HAP-1 (cell line): ENCODE data around the gene ZNF503.

Source experiments
- DNase-seq, 2 experiments: peaks; one replicate each; pipeline ENCODE4 v3.0.0-alpha.2; 2016 to 2020; ENCODE audit warnings: low spot score in 2 of 2
- H3K27me3 ChIP-seq: fragments of 250-450 bp; sonication (Bioruptor Pico); 2 replicates; pipeline ENCODE4 v1.5.1; 2020; ENCODE audit warnings: low read depth, mild to moderate bottlenecking, moderate library complexity
- H3K36me3 ChIP-seq: fragments of 250-450 bp; sonication (Bioruptor Pico); replicated peaks from 2 replicates; pipeline ENCODE4 v1.5.1; 2020; ENCODE audit warnings: mild to moderate bottlenecking
- H3K4me1 ChIP-seq: fragments of 250-450 bp; sonication (Bioruptor Pico); 2 replicates; pipeline ENCODE4 v1.5.1; 2020; ENCODE audit warnings: mild to moderate bottlenecking
- H3K4me3 ChIP-seq: fragments of 250-450 bp; sonication (Bioruptor Pico); 2 replicates; pipeline ENCODE4 v1.5.1; 2020; ENCODE audit warnings: mild to moderate bottlenecking, moderate library complexity
- H3K9me3 ChIP-seq: fragments of 250-450 bp; sonication (Bioruptor Pico); 2 replicates; pipeline ENCODE4 v1.5.1; 2020; ENCODE audit warnings: mild to moderate bottlenecking, moderate library complexity
- in situ Hi-C: fragments of 300-500 bp; cut with MboI; formaldehyde crosslinking; loops from 3 replicates; pipeline ENCODE4 v1.14.3; 2020; ENCODE audit warnings: low sequenced_read_pairs, inconsistent platforms, mixed read lengths

Gene ZNF503

DNA sequence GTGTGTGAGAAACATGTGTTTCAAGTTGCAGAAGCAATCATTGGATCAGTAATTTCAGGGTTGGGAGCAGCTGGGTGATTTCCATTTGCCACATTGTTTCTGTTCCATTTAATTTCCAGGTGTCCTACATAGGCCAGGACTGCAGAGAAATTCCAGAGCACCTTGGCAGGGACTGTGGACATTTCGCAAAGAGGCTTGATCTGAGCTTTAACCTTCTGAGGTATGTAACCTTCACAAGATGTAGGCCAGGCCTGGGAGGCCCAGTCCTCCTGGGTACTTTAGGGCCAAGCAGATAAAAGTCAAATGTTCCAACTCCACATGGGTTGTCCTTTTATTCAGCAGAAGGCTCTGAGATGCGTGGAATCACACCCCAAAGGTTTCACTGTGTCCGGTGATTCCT lies 36.7 kb upstream of the ZNF503 start:
- in situ Hi-C loops = no loop called here
- Histone ChIP-seq H3K27me3 (no peaks in the 10 kb centered on the region; the same call in 1 of the 2 replicates), H3K36me3 (no peaks in the 10 kb centered on the region), H3K4me1 (no peaks in the 10 kb centered on the region), H3K9me3 (peaks cover 2% of the 10 kb centered on the region; the same call in 1 of the 2 replicates), H3K4me3 (no peak overlapping the region)
- no peak for DNase-seq

DNA sequence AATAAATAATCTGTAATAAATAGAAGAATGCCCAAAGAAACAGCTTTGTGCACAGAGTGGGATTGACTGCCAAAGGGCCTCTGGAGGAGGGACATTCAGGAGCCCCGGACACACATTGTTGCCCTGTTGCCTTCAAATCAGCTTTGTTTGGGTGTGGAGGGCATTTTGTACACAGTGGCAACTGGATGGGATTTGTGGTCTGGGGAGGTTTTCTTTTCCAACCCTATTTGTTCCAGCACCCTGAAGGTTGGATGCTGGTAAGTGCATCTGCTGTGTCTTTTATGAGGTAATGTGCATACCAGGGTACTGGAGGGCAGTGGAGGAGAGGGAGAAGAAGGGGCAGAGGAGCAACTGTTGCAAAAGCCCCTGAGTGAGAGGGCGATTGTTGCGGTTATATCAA lies 36.1 kb upstream of the ZNF503 start:
- in situ Hi-C loops = no loop called here
- Histone ChIP-seq H3K27me3 (peaks cover 3% of the 10 kb centered on the region), H3K36me3 (no peaks in the 10 kb centered on the region), H3K4me3 (no peak overlapping the region), H3K9me3 (no peaks in the 10 kb centered on the region), H3K4me1 (no peaks in the 10 kb centered on the region)
- DNase-seq = no peak

DNA sequence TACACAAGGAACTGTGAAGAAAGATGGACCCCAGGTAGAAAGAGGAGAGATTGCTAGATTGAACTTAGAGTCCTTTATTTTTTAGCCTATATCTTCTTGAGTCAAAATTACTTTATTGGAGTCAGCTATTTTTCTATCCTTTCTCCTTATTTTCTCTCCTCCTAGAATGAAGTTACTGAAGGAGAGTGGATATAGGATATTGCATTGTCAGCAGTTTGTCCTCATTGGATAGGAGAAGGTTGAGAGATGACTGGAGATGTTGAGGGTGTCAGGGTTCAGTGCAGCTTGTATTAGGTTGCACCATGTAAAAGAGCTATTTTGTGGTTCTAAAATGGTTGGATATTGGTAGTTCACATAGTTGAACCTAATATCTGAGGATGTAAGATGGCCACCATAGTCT lies 35.3 kb upstream of the ZNF503 start:
- peaks cover 9% of the 10 kb centered on the region for H3K27me3 ChIP-seq
- DNase-seq = no peak
- in situ Hi-C loops = no loop called here

DNA sequence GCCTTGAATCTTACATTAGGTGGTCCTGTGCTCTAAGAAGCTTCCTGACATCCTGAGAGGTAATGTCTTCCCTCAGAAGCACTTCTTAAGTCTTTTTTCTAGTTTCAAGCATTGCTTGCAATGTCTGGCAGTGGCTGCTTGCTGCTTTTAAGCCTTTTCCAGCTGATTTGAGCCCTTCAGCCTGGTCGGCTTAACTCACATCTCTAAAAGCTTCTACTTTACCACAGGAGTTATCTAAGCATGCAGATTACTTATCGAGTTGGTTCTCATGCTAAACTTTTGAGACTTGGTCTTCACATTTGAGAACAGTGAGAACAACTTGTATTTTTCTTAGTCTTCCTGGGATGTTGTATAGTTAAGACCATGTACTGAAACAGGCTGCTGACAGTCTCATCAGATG lies 33.7 kb upstream of the ZNF503 start:
- no peak overlapping the region for H3K4me3 ChIP-seq
- in situ Hi-C loops = no loop called here

More for the DNA sequence above, 35.3 kb upstream of the ZNF503 start:
- no peak overlapping the region for H3K4me3 ChIP-seq
- H3K4me1 ChIP-seq = no peaks in the 10 kb centered on the region
- H3K36me3 ChIP-seq = no peaks in the 10 kb centered on the region
- no peaks in the 10 kb centered on the region for H3K9me3 ChIP-seq

GRCh38 chr10:75434291-75434690 lies 32.7 kb upstream of the ZNF503 start:
- Histone ChIP-seq H3K9me3 (no peaks in the 10 kb centered on the region), H3K36me3 (no peaks in the 10 kb centered on the region), H3K4me1 (no peaks in the 10 kb centered on the region), H3K4me3 (no peak overlapping the region), H3K27me3 (peaks cover 9% of the 10 kb centered on the region)
- in situ Hi-C loops = no loop called here
- DNase-seq = no peak

More for the DNA sequence above, 33.7 kb upstream of the ZNF503 start:
- H3K4me1 ChIP-seq = no peaks in the 10 kb centered on the region
- H3K9me3 ChIP-seq = no peaks in the 10 kb centered on the region
- DNase-seq = no peak
- H3K27me3 ChIP-seq = peaks cover 9% of the 10 kb centered on the region
- H3K36me3 ChIP-seq = no peaks in the 10 kb centered on the region

DNA sequence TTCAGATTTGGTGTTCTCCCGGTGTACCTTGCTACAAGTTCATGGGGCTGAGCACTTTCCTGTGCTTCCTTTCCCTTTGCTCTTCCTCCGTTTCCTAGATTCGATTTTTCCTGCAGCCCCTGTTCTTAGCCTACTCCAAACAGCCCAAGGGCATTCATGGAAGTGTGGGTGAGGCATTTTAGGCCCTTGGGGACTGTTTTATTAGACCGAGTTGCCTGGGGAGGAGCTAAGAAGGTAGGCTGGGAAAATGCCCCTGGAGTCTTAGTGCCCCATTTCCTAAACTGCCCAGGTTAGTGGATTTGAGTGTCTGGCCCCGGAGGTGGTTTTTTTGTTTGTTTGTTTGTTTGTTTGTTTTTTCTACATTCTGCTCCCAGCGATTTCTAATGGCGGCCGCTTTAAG lies 31.7 kb upstream of the ZNF503 start:
- Histone ChIP-seq H3K4me1 (no peaks in the 10 kb centered on the region), H3K9me3 (no peaks in the 10 kb centered on the region), H3K27me3 (peaks cover 9% of the 10 kb centered on the region), H3K4me3 (no peak overlapping the region), H3K36me3 (no peaks in the 10 kb centered on the region)
- DNase-seq = no peak
- in situ Hi-C loops = no loop called here

- H3K4me1 ChIP-seq = no peaks in the 10 kb centered on the region
- in situ Hi-C loops = no loop called here
- H3K9me3 ChIP-seq = no peaks in the 10 kb centered on the region
- H3K27me3 ChIP-seq = peaks cover 9% of the 10 kb centered on the region
- H3K4me3 ChIP-seq = no peak overlapping the region
- no peak for DNase-seq
- no peaks in the 10 kb centered on the region for H3K36me3 ChIP-seq
Measured at GRCh38 chr10:75432763-75433162, 31.2 kb upstream of the ZNF503 start.

- no peak overlapping the region for H3K4me3 ChIP-seq
- no peak for DNase-seq
- H3K36me3 ChIP-seq = no peaks in the 10 kb centered on the region
- peaks cover 9% of the 10 kb centered on the region for H3K27me3 ChIP-seq
- in situ Hi-C loops = no loop called here
- no peaks in the 10 kb centered on the region for H3K4me1 ChIP-seq
- no peaks in the 10 kb centered on the region for H3K9me3 ChIP-seq
Measured at GRCh38 chr10:75432176-75432575, 30.6 kb upstream of the ZNF503 start.

- Histone ChIP-seq H3K9me3 (no peaks in the 10 kb centered on the region), H3K36me3 (no peaks in the 10 kb centered on the region), H3K27me3 (peaks cover 9% of the 10 kb centered on the region), H3K4me3 (peak within 1 kb of the TSS; percentile 19), H3K4me1 (no peaks in the 10 kb centered on the region)
- in situ Hi-C loops = no loop called here
- DNase-seq = peak in 1 of 2 experiments; percentile 26
Measured at GRCh38 chr10:75431180-75432111, 29.9 kb upstream of the ZNF503 start, which contains the start of gene LRMDA. Gene LRMDA, plus strand, starts transcription at chr10:75431624.

- DNase-seq = no peak
- Histone ChIP-seq H3K4me1 (no peaks in the 10 kb centered on the region), H3K27me3 (peaks cover 9% of the 10 kb centered on the region), H3K9me3 (no peaks in the 10 kb centered on the region), H3K4me3 (no peak overlapping the region), H3K36me3 (no peaks in the 10 kb centered on the region)
- in situ Hi-C loops = no loop called here
Measured at GRCh38 chr10:75430000-75430763, 28.6 kb upstream of the ZNF503 start.

GRCh38 chr10:75429159-75429827 lies 27.7 kb upstream of the ZNF503 start:
- no peak for DNase-seq
- Histone ChIP-seq H3K4me3 (no peak overlapping the region), H3K36me3 (no peaks in the 10 kb centered on the region), H3K9me3 (no peaks in the 10 kb centered on the region), H3K27me3 (peaks cover 9% of the 10 kb centered on the region), H3K4me1 (no peaks in the 10 kb centered on the region)
- in situ Hi-C loops = no loop called here

- H3K4me1 ChIP-seq = no peaks in the 10 kb centered on the region
- H3K27me3 ChIP-seq = peaks cover 9% of the 10 kb centered on the region
- H3K9me3 ChIP-seq = no peaks in the 10 kb centered on the region
- no peak for DNase-seq
- H3K36me3 ChIP-seq = no peaks in the 10 kb centered on the region
- no peak overlapping the region for H3K4me3 ChIP-seq
- in situ Hi-C loops = no loop called here
Measured at GRCh38 chr10:75428434-75429158, 27.0 kb upstream of the ZNF503 start.

DNA sequence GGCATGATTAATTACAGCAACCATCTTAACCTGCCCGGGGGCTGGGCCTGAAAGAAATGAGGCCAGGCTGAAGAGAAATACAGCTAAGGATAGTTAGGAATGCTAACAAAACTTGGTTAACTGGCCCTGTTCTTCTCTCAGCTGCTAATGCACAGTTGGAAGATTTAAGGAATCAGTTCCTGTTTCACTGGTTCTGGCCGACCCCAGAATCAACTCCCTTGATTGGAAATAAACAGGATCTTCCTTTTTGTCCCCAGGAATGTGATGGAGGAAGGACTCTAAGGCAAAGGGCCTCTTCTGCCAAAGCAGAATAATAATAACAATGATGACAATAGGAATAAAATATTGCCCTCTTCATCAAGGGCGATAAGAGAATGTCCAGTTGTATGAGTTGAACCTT lies 26.4 kb upstream of the ZNF503 start:
- peaks cover 7% of the 10 kb centered on the region for H3K27me3 ChIP-seq
- DNase-seq = no peak

More for the DNA sequence above, 26.4 kb upstream of the ZNF503 start:
- Histone ChIP-seq H3K9me3 (no peaks in the 10 kb centered on the region), H3K4me1 (no peaks in the 10 kb centered on the region), H3K4me3 (no peak overlapping the region), H3K36me3 (no peaks in the 10 kb centered on the region)
- in situ Hi-C loops = no loop called here
